SK-N-SH treated with all-trans-retinoic acid at 6 μM for 48 hours (cell line): ENCODE measurements around the gene CFP.

ENCODE experiments used
- ATAC-seq: fragments of 200-7000 bp; cut with Tn5 transposase; 3 replicates; pipeline ENCODE4 v1.9.1; 2020; ENCODE audit warnings: mild to moderate bottlenecking, moderate library complexity
- ARNTL ChIP-seq: fragments of 450-650 bp; formaldehyde crosslinking; IDR thresholded peaks from 2 replicates; pipeline ENCODE4 v1.5.0; 2020; ENCODE audit warnings: low read depth, mild to moderate bottlenecking, moderate library complexity, borderline replicate concordance
- CREB5 ChIP-seq: fragments of 250-450 bp; sonication (Bioruptor Pico); IDR thresholded peaks from 2 replicates; pipeline ENCODE4 v1.5.1; 2020; ENCODE audit warnings: low read depth, mild to moderate bottlenecking, moderate library complexity
- CSDC2 ChIP-seq: fragments of 250-450 bp; sonication (Bioruptor Pico); IDR thresholded peaks from 2 replicates; pipeline ENCODE4 v1.5.0; 2020; ENCODE audit warnings: mild to moderate bottlenecking, moderate library complexity
- CSRNP3 ChIP-seq: fragments of 250-450 bp; sonication (Bioruptor Pico); IDR thresholded peaks from 2 replicates; pipeline ENCODE4 v1.5.1; 2021; ENCODE audit warnings: mild to moderate bottlenecking, moderate library complexity
- ESRRG ChIP-seq: fragments of 250-450 bp; sonication (Bioruptor Pico); IDR thresholded peaks from 2 replicates; pipeline ENCODE4 v1.6.1; 2021; ENCODE audit warnings: mild to moderate bottlenecking
- GLIS3 ChIP-seq: fragments of 250-450 bp; sonication (Bioruptor Pico); IDR thresholded peaks from 2 replicates; pipeline ENCODE4 v1.5.0; 2020; ENCODE audit warnings: mild to moderate bottlenecking, moderate library complexity
- ISL1 ChIP-seq: fragments of 250-450 bp; sonication (Bioruptor Pico); IDR thresholded peaks from 2 replicates; pipeline ENCODE4 v2.1.2; 2022; ENCODE audit warnings: mild to moderate bottlenecking, moderate library complexity
- OSR1 ChIP-seq: fragments of 250-450 bp; sonication (Bioruptor Pico); IDR thresholded peaks from 2 replicates; pipeline ENCODE4 v1.8.0; 2022; ENCODE audit warnings: moderate library complexity, mild to moderate bottlenecking, inconsistent platforms
- PATZ1 ChIP-seq: fragments of 250-450 bp; sonication (Bioruptor Pico); IDR thresholded peaks from 2 replicates; pipeline ENCODE4 v1.8.0; 2020; ENCODE audit warnings: mild to moderate bottlenecking, moderate library complexity, borderline replicate concordance
- POU6F1 ChIP-seq: fragments of 250-450 bp; sonication (Bioruptor Pico); IDR thresholded peaks from 2 replicates; pipeline ENCODE4 v1.8.0; 2021; ENCODE audit warnings: low read depth, mild to moderate bottlenecking, moderate library complexity, borderline replicate concordance
- PPARA ChIP-seq: fragments of 250-450 bp; sonication (Bioruptor Pico); IDR thresholded peaks from 2 replicates; pipeline ENCODE4 v1.5.0; 2020; ENCODE audit warnings: mild to moderate bottlenecking, borderline replicate concordance
- RARB ChIP-seq: fragments of 250-450 bp; sonication (Bioruptor Pico); IDR thresholded peaks from 2 replicates; pipeline ENCODE4 v1.8.0; 2021; ENCODE audit warnings: mild to moderate bottlenecking, moderate library complexity
- SNAI2 ChIP-seq: fragments of 250-450 bp; sonication (Bioruptor Pico); IDR thresholded peaks from 2 replicates; pipeline ENCODE4 v1.5.0; 2020; ENCODE audit warnings: mild to moderate bottlenecking, moderate library complexity
- TCF4 ChIP-seq: fragments of 250-450 bp; sonication (Bioruptor Pico); IDR thresholded peaks from 2 replicates; pipeline ENCODE4 v1.8.0; 2021; ENCODE audit warnings: mild to moderate bottlenecking, moderate library complexity, borderline replicate concordance
- TOX ChIP-seq: fragments of 250-450 bp; sonication (Bioruptor Pico); IDR thresholded peaks from 2 replicates; pipeline ENCODE4 v1.8.0; 2021; ENCODE audit warnings: mild to moderate bottlenecking, moderate library complexity, borderline replicate concordance
- TSHZ2 ChIP-seq: fragments of 250-450 bp; sonication (Bioruptor Pico); IDR thresholded peaks from 2 replicates; pipeline ENCODE4 v1.5.0; 2020; ENCODE audit warnings: mild to moderate bottlenecking, moderate library complexity
- ZNF565 ChIP-seq: fragments of 450-650 bp; formaldehyde crosslinking; conservative IDR thresholded peaks from 2 replicates; pipeline ENCODE4 v1.5.0; 2020; ENCODE audit warnings: low read depth, mild to moderate bottlenecking, moderate library complexity
- ZNF70 ChIP-seq: fragments of 450-650 bp; formaldehyde crosslinking; IDR thresholded peaks from 2 replicates; pipeline ENCODE4 v1.5.0; 2020; ENCODE audit warnings: mild to moderate bottlenecking, moderate library complexity
- ZNF8 ChIP-seq: fragments of 450-650 bp; formaldehyde crosslinking; IDR thresholded peaks from 2 replicates; pipeline ENCODE4 v1.5.0; 2020; ENCODE audit warnings: mild to moderate bottlenecking, moderate library complexity

CFP gene

GRCh38 chrX:47651043-47651905, 21.5 kb upstream of the CFP start:
- TF ChIP-seq SNAI2 (CRISPR knock-in tag) = no peak
- TF ChIP-seq PPARA (CRISPR knock-in tag) = no peak
- TF ChIP-seq CSRNP3 (CRISPR knock-in tag) = no peak
- no peak for TF ChIP-seq PATZ1 (CRISPR knock-in tag)
- TF ChIP-seq TOX = no peak
- TF ChIP-seq OSR1 = no peak
- no peak for TF ChIP-seq POU6F1 (CRISPR knock-in tag)
- peak; percentile 8 for ATAC-seq

- TF ChIP-seq RARB (CRISPR knock-in tag) (no peak), OSR1 (no peak), TCF4 (CRISPR knock-in tag) (no peak), GLIS3 (CRISPR knock-in tag) (no peak), PATZ1 (CRISPR knock-in tag) (no peak), ZNF565 (CRISPR knock-in tag) (no peak), TOX (no peak), POU6F1 (CRISPR knock-in tag) (no peak), CREB5 (CRISPR knock-in tag) (no peak), ARNTL (no peak), CSRNP3 (CRISPR knock-in tag) (no peak)
- ATAC-seq = peak; percentile 98
These were observed 20.7 kb upstream of the CFP start, which contains the start of gene ELK1 for GRCh38 chrX:47650164-47651042. Gene ELK1, minus strand, starts transcription at chrX:47650563. Its CDS starts 9,122 bp downstream, at chrX:47641441.

- no peak for ATAC-seq
- TF ChIP-seq RARB (CRISPR knock-in tag) = no peak
- TF ChIP-seq TSHZ2 (CRISPR knock-in tag) = no peak
- TF ChIP-seq CSDC2 (CRISPR knock-in tag) = no peak
- no peak for TF ChIP-seq GLIS3 (CRISPR knock-in tag)
- no peak for TF ChIP-seq ARNTL
- no peak for TF ChIP-seq ZNF8 (CRISPR knock-in tag)
- TF ChIP-seq ZNF70 (CRISPR knock-in tag) = no peak
- TF ChIP-seq ISL1 (CRISPR knock-in tag) = no peak
- TF ChIP-seq ESRRG (CRISPR knock-in tag) = no peak
- TF ChIP-seq SNAI2 (CRISPR knock-in tag) = no peak
- TF ChIP-seq OSR1 = no peak
- TF ChIP-seq, all 23 proteins: peak for 0
These were observed 20.0 kb upstream of the CFP start for GRCh38 chrX:47649781-47650163.
